GM10847 (cell line): Measurements from ENCODE around the gene PRKCH.

ENCODE experiments used
- POLR2A ChIP-seq: IDR thresholded peaks from 2 replicates; pipeline ENCODE4 v1.6.1; 2011; ENCODE audit not compliant: insufficient read length; ENCODE audit errors: extremely low read depth

The PRKCH gene

DNA sequence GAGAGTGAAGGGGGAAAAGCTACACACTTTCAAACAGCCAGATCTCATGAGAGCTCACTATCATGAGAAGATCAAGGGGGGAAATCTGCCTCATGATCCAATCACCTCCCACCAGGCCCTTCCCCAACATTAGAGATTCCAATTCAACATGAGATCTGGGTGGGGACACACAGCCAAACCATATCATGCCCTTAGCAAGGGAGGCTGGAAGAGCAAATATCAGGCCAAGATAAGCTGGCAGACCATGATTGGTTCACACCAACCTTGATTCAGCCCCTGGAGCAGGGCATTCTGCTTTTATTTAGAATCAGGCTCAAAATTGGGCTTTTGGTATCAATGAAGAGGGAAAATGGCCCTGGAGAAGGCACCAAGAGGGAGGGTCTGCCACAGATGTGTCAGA, 137.4 kb downstream of the PRKCH start:
- no peak for TF ChIP-seq POLR2A

GRCh38 chr14:61459229-61459628, 137.8 kb downstream of the PRKCH start:
- no peak for TF ChIP-seq POLR2A

DNA sequence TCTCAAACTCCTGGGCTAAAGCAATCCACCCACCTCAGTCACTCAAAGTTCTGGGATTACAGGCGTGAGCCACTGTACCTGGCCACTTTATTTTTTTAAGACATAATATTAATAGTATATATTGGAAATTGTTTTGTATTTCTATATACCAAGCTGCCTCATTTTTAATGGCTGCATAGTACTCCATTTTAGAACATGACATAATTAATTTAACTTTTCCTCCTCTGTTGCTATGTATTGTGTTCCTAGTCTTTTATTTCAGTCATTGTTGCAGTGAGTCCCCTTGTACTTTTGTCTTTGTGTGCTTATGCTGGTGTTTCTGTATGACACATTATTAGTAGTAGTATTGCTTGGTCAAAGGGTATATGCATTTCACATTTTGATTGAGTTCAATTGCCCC, 138.7 kb downstream of the PRKCH start:
- no peak for TF ChIP-seq POLR2A

DNA sequence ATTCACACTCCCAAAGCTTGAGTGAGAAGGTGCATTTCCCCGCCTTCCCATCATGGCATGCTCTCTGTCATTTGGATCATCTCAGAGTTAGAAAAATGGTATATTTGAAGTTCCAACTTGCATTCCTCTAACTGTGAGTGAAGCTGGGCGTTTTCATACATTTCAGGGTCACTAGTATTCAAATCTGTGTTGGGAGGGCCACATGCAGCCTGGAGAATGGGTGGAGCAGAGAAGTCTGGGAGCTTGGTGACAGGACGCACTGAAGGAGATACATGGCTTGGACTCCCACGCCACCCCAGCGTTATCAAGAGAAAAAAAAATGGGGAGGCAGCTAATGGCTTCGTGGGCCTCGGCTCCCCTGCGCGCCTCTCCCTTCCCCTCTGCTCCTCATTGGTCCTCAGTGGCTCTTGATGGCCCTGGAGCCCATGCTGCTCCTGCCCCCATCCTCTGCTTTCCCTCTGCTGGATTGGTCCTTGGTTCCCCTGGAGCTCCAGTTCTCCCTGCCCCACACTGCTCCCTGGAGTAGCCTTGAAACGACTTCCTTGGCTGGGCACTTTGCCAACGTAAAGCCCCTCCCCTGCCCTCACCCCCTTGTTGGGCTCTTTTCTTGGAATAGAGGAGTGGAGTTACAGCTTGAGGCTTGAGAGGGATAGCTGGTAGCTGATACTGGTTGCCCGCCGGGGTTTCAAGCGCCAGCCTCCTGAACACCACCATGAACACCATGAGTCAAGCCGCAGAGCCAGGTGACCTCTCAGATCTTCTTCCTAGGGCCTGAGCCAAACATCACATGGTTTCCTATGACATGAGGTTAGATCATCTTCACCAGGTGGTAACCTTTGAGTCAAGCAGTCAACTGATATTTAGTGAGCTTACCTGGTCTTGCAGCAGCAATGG, 139.6 kb downstream of the PRKCH start:
- TF ChIP-seq POLR2A: no peak

DNA sequence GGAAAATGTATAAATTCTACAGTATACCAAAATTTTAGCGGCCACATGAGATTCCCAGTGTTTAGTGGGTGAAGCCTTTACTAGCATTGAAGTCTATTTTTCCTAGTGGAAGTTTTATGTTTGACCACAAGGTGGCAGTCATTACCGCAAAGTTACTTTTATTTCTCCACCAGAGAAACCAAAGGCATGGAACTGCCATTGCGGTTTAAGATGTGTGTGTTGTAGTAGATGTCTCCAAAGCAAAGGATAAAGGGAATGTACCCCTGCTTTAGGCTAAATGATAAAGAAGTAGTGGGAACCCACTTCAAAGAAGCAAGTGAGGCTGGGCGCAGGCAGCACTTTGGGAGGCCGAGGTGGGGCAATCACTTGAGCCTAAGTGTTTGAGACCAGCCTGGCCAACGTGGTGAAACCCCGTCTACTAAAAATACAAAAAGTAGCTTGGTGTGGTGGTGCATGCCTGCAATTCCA, 140.5 kb downstream of the PRKCH start:
- TF ChIP-seq POLR2A: no peak

GRCh38 chr14:61462566-61463193, 141.3 kb downstream of the PRKCH start:
- no peak for TF ChIP-seq POLR2A

GRCh38 chr14:61463664-61464285, 142.4 kb downstream of the PRKCH start:
- TF ChIP-seq POLR2A: no peak

DNA sequence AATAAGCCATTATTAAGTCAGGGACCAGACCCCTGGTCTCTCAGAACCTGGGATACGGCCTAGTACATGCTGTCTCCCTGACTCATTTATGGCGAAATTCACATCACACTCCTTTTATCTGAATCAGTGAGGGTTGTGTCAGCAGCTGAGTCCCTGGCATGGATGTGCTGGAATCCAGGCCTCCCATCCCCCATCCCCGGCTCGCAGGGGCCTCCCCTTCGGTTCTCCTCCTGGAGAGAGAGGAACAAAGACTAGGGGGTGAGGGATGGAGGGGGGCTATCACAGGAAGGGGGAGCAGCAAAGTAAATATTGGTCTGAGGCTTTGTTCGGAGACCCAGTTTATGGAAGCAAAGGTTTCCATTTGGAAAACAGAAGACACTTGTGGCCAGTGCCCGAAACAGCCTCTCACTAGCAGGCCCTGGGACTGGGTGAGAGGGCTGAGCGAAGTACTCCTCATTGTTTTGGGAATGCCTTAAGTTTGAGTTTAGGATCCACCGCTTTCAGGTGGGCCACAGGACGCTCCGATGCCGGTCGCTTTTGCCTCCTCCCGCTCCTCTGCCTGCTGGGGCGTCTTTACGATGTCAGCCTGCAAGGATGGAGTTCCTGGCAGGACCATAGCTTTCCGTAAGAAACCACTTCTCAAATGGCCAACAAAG, 145.0 kb downstream of the PRKCH start:
- no peak for TF ChIP-seq POLR2A

DNA sequence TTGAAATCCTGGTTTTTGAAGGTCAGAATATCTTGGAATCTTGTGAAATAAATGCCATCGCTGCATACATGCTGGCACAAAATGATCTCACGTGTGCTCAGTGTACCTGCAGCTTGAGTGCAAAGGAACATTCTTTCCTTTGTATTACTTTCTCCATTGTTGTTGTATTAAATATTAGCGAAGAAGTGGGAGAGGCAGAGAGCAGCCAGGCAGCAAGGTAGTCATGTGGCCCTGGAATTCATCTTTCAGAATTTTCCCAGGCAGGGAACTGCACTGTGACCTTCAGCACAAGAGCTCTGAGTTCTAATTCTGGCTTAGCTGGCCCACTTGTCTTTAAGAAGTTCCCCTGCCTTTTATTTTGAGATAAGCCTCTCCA, 145.5 kb downstream of the PRKCH start:
- no peak for TF ChIP-seq POLR2A

DNA sequence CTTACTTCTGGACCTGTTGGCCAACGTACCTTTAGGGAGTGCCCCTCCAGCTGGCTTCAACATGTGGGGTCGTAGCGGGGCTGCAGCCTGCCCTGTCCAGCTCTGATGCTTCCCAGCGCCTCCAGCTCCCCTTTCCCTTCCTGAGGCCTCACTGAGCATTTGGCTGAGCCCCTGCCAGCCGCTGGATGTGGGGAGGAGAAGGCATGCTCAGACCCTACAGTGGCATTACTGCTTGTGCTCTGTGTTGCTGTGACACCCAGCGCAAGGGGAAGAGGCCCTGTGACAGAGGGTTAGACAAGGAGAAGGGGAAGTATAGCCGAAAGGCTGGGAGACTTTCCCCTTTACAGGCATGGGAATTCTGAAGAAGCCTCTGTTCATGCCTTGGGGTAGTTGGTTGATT, 145.9 kb downstream of the PRKCH start:
- TF ChIP-seq POLR2A: no peak

- no peak for TF ChIP-seq POLR2A
These were observed 146.9 kb downstream of the PRKCH start for GRCh38 chr14:61468063-61468825.

DNA sequence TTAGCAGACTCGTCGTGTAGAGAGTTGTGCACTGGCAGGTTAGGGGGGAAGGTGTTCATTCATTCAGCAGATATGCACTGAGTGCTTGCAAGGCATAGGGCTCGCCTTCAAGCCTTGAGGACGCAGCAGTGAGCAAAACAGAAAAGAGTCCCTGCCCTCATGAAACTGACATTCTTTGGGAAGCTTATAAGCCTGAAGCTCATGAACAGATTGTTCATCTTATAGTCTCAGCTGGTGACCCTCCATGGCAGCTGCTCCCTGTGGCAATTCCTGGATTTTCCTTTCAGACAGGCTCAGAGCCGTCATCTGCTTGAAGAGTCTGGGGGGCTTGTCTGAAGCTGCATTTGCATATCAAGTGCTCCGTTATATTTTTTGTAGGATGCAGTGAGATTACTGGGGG, 148.4 kb downstream of the PRKCH start:
- no peak for TF ChIP-seq POLR2A

GRCh38 chr14:61470261-61470960, 149.0 kb downstream of the PRKCH start:
- no peak for TF ChIP-seq POLR2A

DNA sequence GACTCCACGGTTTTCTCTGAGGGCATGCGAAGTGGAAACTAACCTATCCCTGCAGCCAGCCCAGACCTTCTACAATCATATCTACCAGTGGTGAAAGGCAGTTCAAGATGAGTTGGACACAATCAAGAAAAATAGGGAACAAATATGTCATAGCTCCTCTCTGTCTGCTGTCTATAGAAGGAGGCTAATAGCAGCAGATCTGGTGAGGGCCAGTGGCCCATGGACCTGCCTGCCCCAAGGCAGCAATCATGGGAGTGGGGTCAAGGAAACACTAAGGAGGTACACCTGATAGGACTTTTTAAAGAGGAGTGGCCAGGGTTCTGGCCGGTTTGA, 149.5 kb downstream of the PRKCH start:
- no peak for TF ChIP-seq POLR2A
